Retinal pigment epithelial cell (primary cell): Measurements from ENCODE around the gene ELAVL2.

Experiments
- DNase-seq: peaks from one replicate; pipeline ENCODE4 v3.0.0-alpha.2; 2010; ENCODE audit warnings: low read depth
- H3K4me3 ChIP-seq: 2 replicates; pipeline ENCODE4 v1.5.1; 2011; ENCODE audit warnings: mild to moderate bottlenecking, low read length, control low read depth, moderate library complexity
- CTCF ChIP-seq: conservative IDR thresholded peaks from 2 replicates; pipeline ENCODE4 v1.5.1; 2011; ENCODE audit warnings: low read depth, low read length, control low read depth, inconsistent platforms

Gene ELAVL2

GRCh38 chr9:23665635-23666034, 160.4 kb downstream of the ELAVL2 start:
- H3K4me3 ChIP-seq = no peak overlapping the region
- TF ChIP-seq CTCF = no peak
- no peak for DNase-seq

GRCh38 chr9:23665051-23665450, 161.0 kb downstream of the ELAVL2 start:
- no peak for DNase-seq
- H3K4me3 ChIP-seq = no peak overlapping the region
- TF ChIP-seq CTCF = no peak

- no peak for TF ChIP-seq CTCF
Observed at GRCh38 chr9:23663946-23664345, 162.1 kb downstream of the ELAVL2 start.

GRCh38 chr9:23663536-23663935, 162.5 kb downstream of the ELAVL2 start:
- H3K4me3 ChIP-seq = no peak overlapping the region
- TF ChIP-seq CTCF = no peak
- DNase-seq = no peak

More at GRCh38 chr9:23663946-23664345, 162.1 kb downstream of the ELAVL2 start:
- H3K4me3 ChIP-seq = no peak overlapping the region
- DNase-seq = no peak

- DNase-seq = no peak
- no peak overlapping the region for H3K4me3 ChIP-seq
- no peak for TF ChIP-seq CTCF
Observed at GRCh38 chr9:23663125-23663524, 162.9 kb downstream of the ELAVL2 start.

- no peak for DNase-seq
- H3K4me3 ChIP-seq = no peak overlapping the region
- TF ChIP-seq CTCF = no peak
Observed at GRCh38 chr9:23662320-23662719, 163.7 kb downstream of the ELAVL2 start.

- DNase-seq = no peak
- TF ChIP-seq CTCF = no peak
- no peak overlapping the region for H3K4me3 ChIP-seq
Observed at GRCh38 chr9:23659346-23660006, 166.6 kb downstream of the ELAVL2 start.
